Prostate gland (tissue), 2 donors: ENCODE data around the gene RAB6B. TPM values are rescaled to one million over a fixed set of nuclear protein-coding genes. Genes with fewer than 3 reads are reported as not detected.

Experiments
- DNase-seq: peaks from one replicate; pipeline ENCODE4 v3.0.0-alpha.2; 2019; ENCODE audit warnings: low spot score
- H3K27ac ChIP-seq, 2 donors: fragments of 200-600 bp; sonication (generic); 2 replicates each; pipeline ENCODE4 v1.5.1; 2017 to 2019
- H3K27me3 ChIP-seq: fragments of 200-600 bp; sonication (generic); replicated peaks from 2 replicates; pipeline ENCODE4 v1.5.1; 2019; ENCODE audit not compliant: insufficient read depth
- H3K36me3 ChIP-seq, 2 donors: fragments of 200-600 bp; sonication (generic); 1 replicate in 1 of 2; 2 replicates in 1 of 2; pipeline versions ENCODE4 v1.5.1 to v1.8.1; 2017 to 2019
- H3K4me1 ChIP-seq: fragments of 200-600 bp; sonication (generic); replicated peaks from 2 replicates; pipeline ENCODE4 v1.5.1; 2019
- H3K4me3 ChIP-seq, 2 donors: fragments of 200-600 bp; sonication (generic); 2 replicates each; pipeline ENCODE4 v1.5.1; 2017 to 2019
- H3K9me3 ChIP-seq: fragments of 200-600 bp; sonication (generic); 2 replicates; pipeline ENCODE4 v1.5.1; 2017
- POLR2A ChIP-seq: fragments of 450-650 bp; IDR thresholded peaks from one replicate; pipeline ENCODE4 v1.6.1; 2016; ENCODE audit warnings: antibody characterized with exemption, mild to moderate bottlenecking
- POLR2AphosphoS5 ChIP-seq: sonication (generic); formaldehyde crosslinking; IDR thresholded peaks from one replicate; pipeline ENCODE4 v1.6.1; 2017; ENCODE audit warnings: antibody characterized with exemption
- WGBS: methylation state at CpG from one replicate; pipeline ENCODE4 v1.1.5; 2018; 5-methylcytosine and 5-hydroxymethylcytosine counted together
- intact Hi-C: fragments of 100-400 bp; cut with DNase I; formaldehyde crosslinking; loops from one replicate; pipeline ENCODE4 v1.14.2; 2022
- total RNA-seq, 2 donors: library from RNA; depleted of rRNA; stranded (reverse); fragments of >200 nt; gene quantifications; one replicate each; pipeline ENCODE4 v1.1.0, GENCODE V29; 2016
- TF ChIP-seq, protein P1 (sequence below), 4 experiments: fragments of 200-600 bp in 2 of 4; fragments of 450-650 bp in 2 of 4; sonication (generic) in 2 of 4; IDR thresholded peaks; 1 replicate in 3 of 4; 2 replicates in 1 of 4; pipeline ENCODE4 v1.5.1; 2016 to 2019; ENCODE audit warnings: antibody characterized with exemption in 4 of 4, mild to moderate bottlenecking in 2 of 4, moderate library complexity in 2 of 4

Gene RAB6B
- total RNA-seq, 2 donors from 2014 or later, result 4.5 to 7.1 TPM

DNA sequence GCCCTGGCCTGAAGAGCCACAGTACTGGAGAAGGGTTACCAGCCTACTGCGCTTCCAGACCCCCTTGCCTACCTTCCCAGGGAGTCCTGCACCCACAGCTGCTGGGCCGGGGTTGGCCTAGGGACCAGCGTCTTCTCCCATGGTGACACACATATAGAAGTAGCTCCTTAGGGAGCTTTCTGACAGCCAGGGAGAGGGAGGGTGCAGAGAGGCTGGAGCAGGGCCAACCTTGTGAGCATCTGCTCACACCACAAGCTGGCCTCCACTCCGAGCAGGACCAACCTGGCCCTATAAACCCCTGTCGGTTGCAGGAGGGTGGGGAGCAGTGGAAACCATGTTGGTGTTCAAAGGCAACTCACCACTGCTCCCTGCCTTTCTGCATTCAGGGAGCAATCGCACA is 54.9 kb downstream of the RAB6B start:
- TF ChIP-seq POLR2A (no peak), POLR2AphosphoS5 (no peak)
- TF ChIP-seq, protein P1, sequence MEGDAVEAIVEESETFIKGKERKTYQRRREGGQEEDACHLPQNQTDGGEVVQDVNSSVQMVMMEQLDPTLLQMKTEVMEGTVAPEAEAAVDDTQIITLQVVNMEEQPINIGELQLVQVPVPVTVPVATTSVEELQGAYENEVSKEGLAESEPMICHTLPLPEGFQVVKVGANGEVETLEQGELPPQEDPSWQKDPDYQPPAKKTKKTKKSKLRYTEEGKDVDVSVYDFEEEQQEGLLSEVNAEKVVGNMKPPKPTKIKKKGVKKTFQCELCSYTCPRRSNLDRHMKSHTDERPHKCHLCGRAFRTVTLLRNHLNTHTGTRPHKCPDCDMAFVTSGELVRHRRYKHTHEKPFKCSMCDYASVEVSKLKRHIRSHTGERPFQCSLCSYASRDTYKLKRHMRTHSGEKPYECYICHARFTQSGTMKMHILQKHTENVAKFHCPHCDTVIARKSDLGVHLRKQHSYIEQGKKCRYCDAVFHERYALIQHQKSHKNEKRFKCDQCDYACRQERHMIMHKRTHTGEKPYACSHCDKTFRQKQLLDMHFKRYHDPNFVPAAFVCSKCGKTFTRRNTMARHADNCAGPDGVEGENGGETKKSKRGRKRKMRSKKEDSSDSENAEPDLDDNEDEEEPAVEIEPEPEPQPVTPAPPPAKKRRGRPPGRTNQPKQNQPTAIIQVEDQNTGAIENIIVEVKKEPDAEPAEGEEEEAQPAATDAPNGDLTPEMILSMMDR (IDR thresholded peaks at IDR 0.05), result no peak
- H3K9me3 ChIP-seq, result no peaks in the 10 kb centered on the region
- no peaks in the 10 kb centered on the region for H3K36me3 ChIP-seq
- intact Hi-C loops, result no loop called here
- no peaks in the 10 kb centered on the region for H3K27me3 ChIP-seq
- 73% methylated on average over 4 of the region's 6 CpGs for WGBS
- H3K4me3 ChIP-seq, result no peak overlapping the region
- H3K4me1 ChIP-seq, result no peaks in the 10 kb centered on the region
- no peak overlapping the region for H3K27ac ChIP-seq
- DNase-seq, result no peak

DNA sequence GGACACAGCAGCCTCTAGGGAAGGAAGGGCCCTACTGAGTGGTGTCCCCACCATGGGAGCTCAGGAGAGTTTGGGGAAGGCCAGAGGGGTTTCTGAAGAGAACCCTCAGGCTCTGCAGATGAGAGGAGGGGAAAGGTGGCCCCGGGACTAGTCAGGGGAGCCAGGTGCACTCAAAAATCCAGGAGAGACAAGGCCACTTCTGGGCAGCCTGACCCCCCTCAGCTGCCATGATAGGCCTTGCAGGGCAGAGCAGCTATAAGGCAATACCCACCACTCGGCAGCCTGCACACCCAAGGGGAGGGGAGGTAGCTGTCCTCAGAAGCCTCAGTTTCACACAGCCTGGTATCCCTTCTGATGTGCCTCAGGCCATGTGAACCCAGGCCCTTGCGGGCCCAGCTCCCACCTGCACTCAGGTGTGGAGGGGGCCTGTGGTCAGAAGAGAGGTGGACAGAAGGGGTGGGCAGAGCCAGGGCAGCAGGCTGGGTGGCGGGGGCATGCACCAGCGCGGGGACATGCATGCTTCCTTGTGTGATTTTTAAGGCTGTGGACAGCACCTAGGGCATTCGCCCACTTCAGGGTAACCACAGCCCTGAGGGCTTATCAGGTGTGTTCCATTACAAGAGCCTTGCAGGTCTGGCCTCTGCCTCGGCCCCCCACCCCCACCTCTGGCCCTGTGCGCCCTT is 55.5 kb downstream of the RAB6B start:
- no peak for DNase-seq
- intact Hi-C loops, result no loop called here
- TF ChIP-seq, protein P1 (IDR thresholded peaks at IDR 0.05), result no peak
- TF ChIP-seq POLR2AphosphoS5, result no peak
- TF ChIP-seq POLR2A, result no peak
- no peaks in the 10 kb centered on the region for H3K4me1 ChIP-seq
- no peaks in the 10 kb centered on the region for H3K9me3 ChIP-seq
- H3K27ac ChIP-seq, result no peak overlapping the region
- no peak overlapping the region for H3K4me3 ChIP-seq
- no peaks in the 10 kb centered on the region for H3K36me3 ChIP-seq
- WGBS, result 96% methylated on average over 9 of the region's 9 CpGs
- no peaks in the 10 kb centered on the region for H3K27me3 ChIP-seq

DNA sequence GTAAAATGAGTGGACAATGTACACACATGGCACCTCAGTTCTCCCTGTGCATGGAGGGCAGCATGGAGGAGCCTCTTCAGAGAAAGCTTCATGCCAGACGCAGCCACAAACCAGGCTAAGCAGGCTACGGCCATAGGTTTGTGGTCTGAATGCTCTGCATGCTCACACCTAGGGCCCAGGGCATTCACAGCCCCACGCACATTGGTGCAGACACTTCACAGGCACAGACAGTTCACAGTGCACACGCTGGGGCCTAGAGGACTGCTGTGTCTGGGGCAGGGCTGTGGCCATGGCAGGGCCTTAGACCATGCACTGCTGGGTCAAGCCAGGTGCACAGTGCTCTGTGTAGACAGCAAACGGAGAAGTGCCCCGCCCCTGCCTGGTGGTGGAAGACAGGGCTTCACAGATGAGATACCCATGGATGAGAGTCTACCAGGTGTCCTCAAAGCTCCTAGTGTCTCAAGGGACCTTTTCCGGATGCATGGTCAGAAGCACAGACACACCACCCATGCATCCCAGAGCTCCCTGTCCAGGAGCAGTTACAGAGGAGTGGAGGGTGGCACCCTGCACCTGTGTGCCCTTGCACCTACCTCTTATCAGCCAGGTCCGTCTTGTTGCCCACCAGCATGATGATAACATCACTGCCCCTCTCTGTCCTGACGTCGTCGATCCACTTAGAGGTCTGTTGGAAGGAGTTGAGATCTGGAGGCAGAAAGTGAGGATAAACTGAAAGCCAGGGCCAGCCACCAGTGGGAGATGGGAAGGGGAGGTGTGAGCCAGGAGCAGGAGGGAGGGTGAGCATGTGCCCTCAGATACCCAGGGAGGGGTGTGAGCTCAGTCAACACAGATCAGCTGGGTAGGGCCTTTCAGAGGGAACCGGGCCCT is 56.5 kb downstream of the RAB6B start:
- TF ChIP-seq POLR2A (no peak), POLR2AphosphoS5 (no peak)
- TF ChIP-seq, protein P1 (IDR thresholded peaks at IDR 0.05), result no peak
- intact Hi-C loops, result no loop called here
- Histone ChIP-seq H3K4me1 (no peaks in the 10 kb centered on the region), H3K4me3 (no peak overlapping the region), H3K27ac (no peak overlapping the region), H3K27me3 (no peaks in the 10 kb centered on the region), H3K36me3 (no peaks in the 10 kb centered on the region), H3K9me3 (no peaks in the 10 kb centered on the region)
- 91% methylated on average over 11 of the region's 12 CpGs for WGBS
- no peak for DNase-seq

DNA sequence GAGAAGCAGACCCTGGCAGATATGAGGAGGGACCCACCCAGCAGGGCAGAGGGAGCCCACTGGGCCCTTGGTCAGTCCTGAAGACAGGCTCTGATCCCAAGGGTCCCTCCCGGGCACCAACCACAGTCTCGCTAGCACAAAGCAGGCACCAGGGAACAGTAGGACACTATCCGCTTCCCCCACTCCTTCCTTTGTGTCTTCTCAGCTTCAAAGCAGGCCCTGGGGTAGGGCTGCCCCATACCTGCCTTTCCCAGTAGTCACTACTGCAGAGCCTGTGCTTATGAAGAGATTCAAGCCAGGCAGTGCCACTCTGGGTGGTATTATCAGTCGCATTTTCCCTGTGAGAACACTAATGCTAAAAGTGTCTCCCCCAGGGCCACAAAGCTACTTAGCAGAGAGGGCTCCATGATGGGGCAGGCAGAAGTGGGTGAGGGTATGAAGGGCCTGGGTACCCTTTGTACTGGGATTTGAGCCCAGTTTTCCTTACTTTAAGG is 57.3 kb downstream of the RAB6B start:
- TF ChIP-seq POLR2AphosphoS5 (no peak), POLR2A (no peak)
- TF ChIP-seq, protein P1 (IDR thresholded peaks at IDR 0.05), result no peak
- intact Hi-C loops, result no loop called here
- Histone ChIP-seq H3K27ac (no peak overlapping the region), H3K4me1 (no peaks in the 10 kb centered on the region), H3K4me3 (no peak overlapping the region), H3K9me3 (no peaks in the 10 kb centered on the region), H3K27me3 (no peaks in the 10 kb centered on the region), H3K36me3 (no peaks in the 10 kb centered on the region)
- 92% methylated on average over 4 of the region's 4 CpGs for WGBS
- no peak for DNase-seq
